Tongue (tissue), 2 donors: ENCODE data around the gene RIOK2. TPM values are rescaled to one million over a fixed set of nuclear protein-coding genes. Genes with fewer than 3 reads are reported as not detected.
A peak's percentile ranks its signal among the peaks of the same experiment; 100 is the strongest.
"Not testable (repeated sequence)": the region's sequence is repeated elsewhere in the genome, so short reads cannot be mapped to it uniquely, and the experiment has no call there.

ENCODE experiments used
- DNase-seq: peaks from one replicate; pipeline ENCODE4 v3.0.0-alpha.2; 2015
- total RNA-seq: library from RNA; depleted of rRNA; stranded (reverse); fragments of >200 nt; gene quantifications from one replicate; pipeline ENCODE4 v1.2.3, GENCODE V29; 2014

RIOK2 gene
- 25.1 TPM for total RNA-seq

DNA sequence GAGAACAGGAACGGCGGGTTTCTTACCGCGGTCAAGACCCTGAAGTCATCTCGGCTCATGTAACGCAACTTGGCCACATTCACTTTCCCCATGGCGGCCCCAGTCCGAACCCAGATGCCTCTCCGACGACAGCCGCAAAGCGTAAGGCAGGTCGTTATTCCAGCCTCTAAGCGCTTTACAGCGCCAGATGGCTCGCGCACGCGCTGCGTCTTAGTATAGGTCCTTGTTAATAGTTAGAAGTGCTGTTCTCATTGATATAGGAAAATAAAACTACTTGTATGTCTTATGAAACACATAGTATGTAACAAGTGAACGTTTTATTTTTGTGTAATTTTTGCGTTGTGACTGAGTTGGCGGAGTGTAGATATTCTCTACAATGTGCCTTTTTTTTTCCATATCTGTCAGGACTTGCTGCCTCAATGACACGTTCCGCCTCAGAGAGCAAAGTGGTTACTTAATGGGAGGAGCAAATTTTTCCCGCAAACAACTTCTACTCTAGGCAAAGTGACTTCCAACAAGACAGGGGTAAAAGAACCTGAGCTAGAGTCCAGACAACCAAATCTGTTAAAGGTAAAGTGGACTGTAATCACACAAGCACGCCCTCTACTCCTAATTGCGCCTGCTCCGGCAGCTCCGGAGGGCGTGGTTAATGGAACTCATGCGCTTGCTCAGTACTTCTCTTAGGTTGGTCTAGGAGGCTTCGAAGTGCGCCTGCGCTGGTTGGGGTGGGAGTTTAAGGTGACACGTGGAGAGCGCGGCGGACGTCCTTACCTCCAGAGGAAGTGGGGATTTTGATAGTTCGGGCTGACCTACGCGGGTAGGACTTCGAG is at the start of gene RIOK2:
Gene RIOK2, minus strand, starts transcription at position 148 of the 830 bp plus-strand sequence. Its CDS starts 56 bp downstream, at position 92.
- peak; percentile 99 for DNase-seq

DNA sequence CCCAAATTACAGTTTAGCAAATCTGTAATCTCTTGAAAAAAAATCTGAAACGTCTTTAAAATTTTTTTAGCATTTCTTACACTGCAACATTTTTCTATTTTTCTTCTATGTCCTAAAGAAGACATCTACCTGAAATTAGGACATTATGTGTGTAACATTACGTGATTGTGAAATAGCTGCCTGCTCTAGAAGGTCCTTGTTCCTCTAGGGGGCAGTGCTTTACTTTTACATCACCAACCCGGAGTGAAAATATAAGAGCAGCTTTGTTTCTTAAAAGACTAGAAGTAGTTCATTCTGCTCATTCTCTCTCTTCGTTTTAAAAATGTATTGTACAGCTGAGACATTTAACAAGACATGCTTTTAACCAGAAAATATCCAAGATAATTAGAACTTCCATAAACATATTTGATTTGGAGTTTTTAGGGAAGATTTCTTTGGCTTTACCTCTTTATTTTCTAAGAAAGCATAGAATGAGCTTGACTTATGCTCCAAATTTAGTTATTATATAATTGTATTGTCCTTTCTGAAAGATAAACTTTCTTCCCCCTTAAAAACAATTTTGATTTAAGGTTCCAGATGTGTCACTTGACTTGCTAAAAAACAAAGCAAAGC is 48.1 kb upstream of the RIOK2 start:
- peak; percentile 93 for DNase-seq

DNA sequence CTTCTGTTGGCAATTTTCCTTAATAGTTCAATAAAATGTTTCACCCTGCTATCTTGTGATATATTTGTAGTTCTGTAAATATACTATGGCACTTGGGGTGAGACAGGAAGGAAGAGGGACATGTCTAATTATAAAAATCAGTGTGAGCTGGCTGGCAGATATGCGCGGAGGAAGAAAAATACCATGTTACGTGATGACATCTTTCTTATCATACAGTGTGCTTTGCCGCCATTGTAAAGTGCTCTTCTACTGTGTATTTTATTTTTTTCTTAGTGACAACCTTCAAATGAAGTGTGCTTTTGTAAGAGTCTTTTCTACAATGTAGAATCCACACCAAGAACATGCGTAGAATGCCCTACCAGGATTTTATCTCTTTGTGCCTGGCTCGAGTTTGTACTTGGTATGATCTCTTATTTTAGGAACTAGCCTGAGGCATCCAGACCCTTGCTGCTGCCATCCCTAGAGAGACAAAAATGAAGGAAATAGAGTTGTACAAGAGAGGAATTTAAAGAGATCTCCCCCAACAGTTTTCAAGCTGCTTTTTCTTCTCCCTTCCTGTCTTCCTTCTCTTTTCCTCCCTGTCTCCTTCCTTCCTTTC is 46.7 kb upstream of the RIOK2 start:
- DNase-seq: no peak

DNA sequence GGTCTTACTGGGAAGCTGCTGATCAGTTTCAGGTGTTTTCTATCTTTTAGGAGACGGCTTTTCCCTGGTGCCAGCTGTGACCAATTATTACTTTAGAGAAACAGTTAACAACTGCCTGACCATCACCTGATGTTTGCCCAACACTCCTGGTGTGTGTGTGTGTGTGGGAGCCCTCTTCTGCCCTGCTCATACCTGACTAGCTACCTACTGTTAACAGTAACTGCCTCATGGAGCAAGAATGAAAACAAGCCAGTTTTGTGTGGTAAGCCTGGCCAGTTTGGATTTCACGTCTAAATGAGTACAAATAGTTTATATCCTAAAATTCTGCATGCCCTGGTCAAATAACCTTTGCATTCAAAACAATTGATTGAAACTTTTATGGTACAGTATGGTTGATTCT is 46.1 kb upstream of the RIOK2 start:
- no peak for DNase-seq

DNA sequence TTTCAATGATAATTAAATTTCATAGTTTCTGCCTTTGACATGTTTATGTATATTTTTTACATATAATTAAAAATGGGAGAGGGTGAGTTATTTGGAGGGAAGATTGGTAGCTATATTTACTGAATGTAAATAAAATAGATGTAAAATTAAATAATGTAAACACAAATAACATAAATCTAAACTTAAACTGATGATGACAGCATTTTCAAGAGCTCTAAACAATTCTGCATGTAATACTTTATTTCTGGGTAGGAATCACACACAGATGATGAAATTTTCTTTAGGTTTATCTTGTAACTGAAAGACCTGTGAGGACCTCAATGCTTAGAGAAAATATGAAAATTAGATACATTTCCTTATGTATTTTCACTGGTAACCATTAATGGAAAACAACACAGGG is 42.2 kb upstream of the RIOK2 start:
- DNase-seq: no peak

DNA sequence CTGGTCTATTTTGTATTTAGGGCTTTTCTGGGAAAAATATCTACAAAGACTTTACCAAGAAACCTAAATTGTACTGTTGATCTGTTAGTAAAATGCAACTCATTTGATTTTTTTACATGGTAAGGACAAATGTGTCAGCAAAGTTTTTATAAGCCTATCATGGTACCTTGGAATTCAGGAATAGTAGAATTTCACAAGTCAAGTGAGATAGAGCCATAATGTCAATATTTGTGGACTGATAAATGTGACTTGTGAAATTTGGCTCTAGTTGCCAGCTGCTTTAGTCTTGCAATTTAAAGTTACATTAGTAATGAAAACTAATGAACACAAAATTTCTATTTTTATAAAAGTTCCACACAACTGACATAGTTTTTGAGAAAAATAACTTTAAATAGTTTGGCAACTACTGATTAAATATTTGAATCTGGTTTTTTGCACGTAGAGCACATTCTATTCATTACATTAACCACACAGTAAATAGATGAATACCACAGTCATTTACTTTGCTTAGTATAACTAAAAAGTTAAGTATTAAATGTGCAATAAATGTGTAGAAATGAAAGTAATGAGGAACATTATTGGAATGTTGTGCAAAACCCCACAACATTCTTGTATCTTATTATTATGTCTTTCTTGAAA is 41.2 kb upstream of the RIOK2 start:
- no peak for DNase-seq

DNA sequence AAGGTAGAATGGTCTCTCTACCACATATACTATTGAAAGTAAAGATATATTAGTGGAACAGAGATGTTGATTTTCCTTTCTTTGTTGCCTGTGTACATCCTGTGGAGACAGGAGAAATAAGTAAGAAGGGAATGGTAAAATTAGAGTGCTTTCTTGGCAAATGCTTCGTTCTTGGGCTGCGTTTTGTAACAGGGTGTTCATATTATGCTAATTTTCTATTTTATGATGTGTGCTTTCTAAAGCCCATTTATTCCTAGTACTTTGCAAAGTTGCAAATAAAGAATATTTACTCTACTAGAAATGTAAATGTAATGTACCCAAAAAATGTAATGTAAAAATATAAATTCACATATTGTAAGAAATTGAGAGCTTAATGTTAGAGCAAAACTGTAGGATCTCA is 40.5 kb upstream of the RIOK2 start:
- no peak for DNase-seq

DNA sequence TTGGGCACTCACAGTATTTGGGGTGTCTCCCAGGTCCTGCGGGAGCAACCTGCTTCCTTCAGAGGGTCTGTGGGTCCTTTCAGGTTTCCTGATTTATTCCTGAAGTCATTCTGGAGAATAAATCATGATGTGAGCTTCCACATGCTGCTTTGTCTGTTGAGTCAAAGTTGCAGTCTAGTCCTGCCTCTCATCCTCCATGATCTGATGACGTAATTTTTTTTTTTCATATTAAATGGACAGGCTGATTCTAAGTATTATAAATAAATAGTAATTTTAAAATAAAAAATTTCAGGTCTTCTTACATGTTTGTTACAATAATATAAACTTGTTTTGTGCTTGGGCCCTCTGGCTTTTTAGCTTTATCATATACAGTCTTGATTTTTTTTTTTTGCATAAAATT is 26.3 kb upstream of the RIOK2 start:
- DNase-seq: no peak

DNA sequence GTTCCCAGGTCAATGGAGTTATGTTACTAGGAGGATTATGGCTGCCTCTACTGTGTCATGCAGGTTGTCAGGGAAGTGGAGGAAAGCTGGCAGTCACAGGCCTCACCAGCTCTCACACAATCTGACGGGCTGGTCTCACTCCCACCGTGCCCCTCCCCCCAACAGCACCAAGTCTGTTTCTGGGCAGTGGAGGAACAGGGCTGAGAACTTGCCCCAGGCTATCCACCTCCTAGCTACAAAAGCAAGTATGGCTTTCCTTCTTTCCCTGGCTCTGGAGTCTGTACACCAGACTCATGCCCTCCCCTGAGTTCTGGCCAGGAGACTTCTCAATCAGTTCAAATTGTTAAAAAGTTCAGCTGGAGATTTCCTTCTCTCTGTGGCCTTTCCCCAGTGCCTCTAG is 25.7 kb upstream of the RIOK2 start:
- DNase-seq: no peak

DNA sequence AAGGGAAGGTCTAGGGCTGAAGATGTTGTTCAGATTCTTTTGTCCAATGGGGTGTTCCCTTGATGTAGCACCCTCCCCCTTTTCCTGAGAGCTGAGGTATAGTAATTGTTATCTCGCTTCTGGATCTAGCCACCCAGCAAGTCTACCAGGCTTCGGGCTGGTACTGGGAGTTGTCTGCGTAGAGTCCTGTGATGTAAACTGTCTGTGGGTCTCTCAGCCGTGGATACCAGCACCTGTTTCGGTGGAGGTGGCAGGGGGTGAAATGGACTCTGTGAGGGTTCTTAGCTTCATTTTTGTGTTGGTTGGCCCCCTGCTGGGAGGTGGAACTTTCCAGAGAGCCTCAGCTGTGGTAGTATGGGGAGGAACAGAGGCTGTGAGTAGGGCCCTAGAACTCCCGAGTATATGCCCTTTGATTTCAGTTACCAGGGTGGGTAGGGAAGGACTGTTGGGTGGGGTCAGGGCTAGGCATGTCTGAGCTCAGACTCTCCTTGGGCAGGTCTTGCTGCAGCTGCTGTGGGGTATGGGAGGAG is 25.2 kb upstream of the RIOK2 start:
- DNase-seq: no peak

DNA sequence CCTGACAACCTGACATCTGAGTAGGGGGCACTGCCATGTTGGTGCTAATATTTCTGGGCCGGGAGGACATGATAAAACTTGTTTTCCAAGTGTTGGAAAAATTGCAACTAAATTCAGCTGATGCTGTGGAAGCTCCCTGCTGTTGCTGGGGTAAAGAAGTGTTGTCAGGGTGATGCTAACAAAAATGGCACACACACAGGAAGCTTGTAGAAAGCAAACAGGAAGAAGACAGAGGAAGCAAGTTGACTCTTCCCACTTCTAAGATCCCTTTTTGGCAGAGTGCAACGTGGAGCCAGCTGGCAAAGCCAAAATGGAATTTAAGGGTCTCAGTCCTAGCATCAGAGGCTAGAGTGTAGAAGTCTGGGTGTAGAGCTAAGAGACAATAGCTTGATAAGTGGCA is 11.3 kb upstream of the RIOK2 start:
- no peak for DNase-seq

DNA sequence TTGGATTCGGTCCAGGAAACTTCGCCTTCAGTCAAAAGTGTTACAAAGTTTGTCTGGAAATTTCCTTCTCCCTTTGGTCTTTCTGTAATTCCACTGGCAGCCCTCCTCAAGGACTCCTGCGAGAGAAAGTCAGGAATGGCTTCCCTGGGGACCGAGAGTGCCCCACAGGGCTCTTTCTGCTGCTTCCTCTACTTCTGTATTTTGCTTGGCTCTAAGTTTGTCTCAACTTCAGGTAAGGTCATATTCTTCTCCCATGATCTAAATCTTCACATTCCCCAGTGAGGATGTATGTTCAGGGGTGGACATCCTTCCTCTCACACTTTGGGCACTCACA is 10.3 kb upstream of the RIOK2 start:
- no peak for DNase-seq

DNA sequence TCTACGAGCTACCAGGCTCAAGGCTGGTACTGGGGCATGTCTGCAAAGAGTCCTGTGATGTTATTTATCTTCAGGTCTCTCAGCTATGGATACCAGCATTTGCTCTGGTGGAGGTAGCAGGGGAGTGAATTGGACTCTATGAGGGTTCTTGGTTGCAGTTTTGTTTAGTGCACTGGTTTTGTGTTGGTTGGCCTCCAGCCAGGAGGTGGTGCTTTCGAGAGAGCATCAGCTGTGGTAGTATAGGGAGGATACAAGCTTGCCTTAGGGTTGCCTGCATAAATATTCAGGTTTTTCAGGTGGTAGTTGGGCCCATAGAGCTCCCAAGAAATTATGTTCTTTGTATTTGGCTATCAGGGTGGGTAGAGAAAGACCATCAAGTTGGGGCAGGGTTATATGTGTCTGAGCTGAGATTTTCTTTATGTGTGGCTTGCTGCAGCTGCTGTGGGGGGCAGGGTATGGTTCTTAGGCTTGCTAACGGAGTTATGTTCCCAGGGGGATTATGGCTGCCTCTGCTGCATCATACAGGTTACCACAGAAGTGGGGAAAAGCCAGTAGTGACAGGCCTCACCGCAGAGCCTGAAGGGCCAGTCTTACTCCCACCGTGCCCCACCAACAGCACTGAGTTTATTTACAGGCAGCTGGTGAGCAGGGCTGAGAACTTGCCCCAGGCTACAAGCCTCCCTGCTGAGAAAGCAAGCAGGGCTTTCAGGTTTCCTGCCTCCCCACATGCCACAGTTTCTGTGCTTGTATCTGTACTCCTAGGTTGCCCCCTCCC is 9.7 kb upstream of the RIOK2 start:
- DNase-seq: peak; percentile 20

DNA sequence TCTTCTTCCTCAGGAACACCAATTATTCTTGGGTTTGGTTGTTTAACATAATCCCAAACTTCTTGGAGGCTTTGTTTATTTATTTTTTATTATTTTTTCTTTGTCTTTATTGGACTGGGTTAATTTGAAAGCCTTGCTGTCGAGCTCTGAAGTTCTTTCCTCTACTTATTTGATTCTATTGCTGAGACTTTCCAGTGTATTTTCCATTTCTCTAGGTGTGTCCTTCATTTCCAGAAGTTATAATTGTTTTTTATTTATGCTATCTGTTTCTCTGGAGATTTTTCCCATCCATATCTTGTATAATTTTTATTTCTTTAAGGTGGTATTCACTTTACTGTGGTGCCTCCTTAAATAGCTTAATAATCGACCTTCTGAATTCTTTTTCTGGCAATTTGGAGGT is 8.8 kb upstream of the RIOK2 start:
- no peak for DNase-seq

DNA sequence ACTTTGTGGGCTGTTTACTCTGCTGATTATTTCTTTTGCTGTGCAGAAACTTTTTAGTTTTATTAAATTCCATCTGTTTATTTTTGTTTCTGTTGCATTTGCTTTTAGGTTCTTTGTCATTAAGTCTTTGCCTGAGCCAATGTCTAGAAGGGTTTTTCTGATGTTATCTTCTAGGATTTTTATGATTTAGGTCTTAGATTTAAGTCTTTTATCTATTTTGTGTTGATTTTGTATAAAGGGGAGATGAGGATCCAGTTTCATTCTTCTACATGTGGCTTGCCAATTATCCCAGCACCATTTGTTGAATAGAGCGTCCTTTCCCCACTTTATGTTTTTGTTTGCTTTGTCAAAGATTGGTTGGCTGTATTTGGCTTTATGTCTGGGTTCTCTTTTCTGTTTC is 6.5 kb upstream of the RIOK2 start:
- DNase-seq: not testable (repeated sequence)

DNA sequence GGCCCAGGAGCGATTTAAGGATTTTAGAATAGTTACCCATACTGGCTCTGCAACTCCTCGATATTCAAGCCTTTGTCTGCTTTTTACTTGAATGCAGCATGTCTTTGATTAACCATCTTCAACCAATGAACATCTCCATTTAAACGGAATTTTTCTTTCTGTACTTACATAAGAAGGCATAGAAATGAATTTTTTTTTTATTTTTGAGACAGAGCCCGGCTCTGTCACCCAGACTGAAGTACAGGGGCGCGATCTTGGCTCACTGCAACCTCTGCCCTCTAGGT is 825 bp upstream of the RIOK2 start:
- no peak for DNase-seq

DNA sequence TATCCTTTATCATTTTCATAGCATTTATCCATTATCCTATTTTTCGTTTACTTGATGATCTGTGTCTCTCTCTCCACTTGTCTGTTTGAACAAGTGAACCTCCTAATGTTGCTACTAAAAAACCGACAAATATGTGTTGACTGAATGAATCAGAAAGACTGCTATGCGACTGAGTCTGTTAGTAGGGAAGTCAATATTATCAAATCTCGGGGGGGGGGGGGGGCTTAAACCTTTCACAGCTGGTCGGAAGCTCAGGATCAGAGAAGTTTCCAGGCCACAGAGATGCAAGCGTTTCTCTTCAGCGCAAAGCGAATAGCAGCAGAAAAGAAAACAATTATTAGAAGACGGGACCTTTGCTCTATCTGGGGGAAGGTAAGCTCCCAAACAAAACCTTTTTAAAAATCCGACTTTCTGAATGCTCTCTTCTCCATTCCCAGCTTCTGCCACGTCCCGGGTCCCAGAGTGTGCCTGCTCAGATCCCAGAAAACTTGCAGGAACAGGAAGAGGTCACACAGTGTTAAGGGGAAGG is 412 bp downstream of the RIOK2 start:
- DNase-seq: no peak

DNA sequence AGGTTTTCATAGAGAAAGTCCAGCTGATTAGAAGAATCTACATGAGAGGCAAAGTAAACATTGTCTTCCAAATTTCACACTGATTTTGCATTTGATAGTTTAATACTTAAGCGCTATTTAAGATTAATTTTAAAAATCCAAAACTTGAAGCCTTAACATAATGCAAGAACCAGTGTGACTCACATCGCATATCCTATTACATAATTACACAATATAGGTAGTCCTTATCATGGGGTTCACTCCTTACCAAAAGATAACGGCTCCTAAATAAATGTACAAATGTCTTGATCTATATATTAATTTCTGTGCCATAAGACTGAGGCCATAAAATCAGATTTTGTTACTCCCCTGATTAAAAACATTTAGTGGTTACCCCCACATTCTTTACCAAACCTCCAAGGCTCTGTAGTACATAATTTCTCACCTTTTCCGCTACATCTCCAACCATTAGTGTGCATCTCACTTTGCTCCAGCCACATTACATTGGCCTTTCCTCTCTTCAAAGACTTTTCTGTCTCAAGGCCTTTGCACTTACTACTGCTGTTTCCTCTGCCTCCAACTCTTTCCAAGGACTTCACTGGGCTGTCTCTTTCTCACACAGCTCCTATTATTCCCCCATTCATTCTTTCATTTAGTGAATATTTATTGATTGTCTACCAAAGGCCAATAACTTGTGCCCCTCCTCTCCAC is 1.0 kb downstream of the RIOK2 start:
- DNase-seq: peak; percentile 10

DNA sequence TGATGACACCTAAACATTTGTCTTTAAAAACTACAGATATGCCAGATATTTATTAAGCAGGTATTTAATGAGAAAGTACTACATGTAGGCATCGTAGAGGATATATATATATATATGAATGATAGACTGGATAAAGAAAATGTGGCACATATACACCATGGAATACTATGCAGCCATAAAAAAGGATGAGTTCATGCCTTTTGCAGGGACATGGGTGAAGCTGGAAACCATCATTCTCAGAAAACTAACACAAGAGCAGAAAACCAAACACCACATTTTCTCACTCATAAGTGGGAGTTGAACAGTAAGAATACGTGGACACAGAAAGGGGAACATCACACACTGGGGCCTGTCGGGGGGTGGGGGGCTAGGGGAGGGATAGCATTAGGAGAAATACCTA is 3.6 kb downstream of the RIOK2 start:
- not testable (repeated sequence) for DNase-seq

DNA sequence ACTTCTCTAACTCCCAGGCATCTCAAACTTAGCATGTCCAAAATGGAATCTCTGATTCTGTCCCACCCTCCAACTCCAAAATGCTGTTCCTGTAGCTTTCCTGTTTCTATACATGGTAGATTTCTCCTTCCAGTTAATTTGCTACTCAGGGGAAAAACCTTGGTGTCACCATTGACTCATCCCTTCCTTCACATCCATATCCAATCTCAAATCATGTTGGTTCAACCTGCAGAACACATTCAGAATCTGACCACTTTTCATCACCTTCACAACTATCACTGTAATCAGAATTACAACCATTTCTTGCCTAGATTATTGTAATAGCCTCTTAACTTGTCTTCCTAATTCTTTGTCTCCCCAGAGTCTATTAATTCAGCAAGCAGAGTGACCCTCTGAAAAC is 10.8 kb downstream of the RIOK2 start:
- DNase-seq: no peak

DNA sequence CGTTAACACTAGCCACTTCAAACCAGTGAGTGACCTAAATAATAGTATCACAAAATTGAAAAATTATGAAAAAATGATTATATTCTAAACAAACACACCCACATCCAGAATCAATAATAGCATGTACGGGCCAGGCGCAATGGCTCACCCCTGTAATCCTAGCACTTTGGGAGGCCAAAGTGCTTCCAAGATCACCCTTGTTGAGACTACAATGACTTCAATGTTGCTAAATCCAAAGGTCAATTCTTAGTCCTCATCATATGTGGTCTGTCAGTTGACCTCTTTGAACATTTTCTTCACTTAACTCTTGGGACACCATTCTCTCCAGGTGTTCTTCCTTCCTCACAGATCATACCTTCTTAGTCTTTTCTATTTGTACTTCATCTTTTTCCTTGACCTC is 11.3 kb downstream of the RIOK2 start:
- no peak for DNase-seq

DNA sequence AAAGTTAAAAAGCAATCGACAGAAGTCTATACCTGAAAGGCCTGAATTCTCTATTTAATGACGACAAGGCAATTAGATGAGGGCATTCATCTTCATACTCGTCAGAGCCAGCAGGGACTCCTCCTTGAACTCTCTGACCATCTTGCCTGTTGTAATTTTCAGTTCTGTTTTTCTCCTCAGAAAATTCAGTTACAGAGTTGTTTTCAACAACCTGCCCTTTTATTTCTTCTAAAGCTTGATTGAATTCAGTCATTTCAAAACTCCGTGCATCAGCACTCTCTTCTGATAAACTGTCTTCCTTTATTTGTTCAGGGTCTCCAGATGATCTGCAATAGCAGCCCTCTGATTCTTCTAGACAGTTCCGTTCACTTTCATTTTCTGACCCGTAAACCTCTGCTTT is 15.6 kb downstream of the RIOK2 start:
- DNase-seq: no peak
